GM21381 (cell line): ENCODE results near the gene MTHFD1L.
"Not testable (repeated sequence)": the region's sequence is repeated elsewhere in the genome, so short reads cannot be mapped to it uniquely, and the experiment has no call there.

ENCODE experiments used
- ATAC-seq: cut with Tn5 transposase; IDR thresholded peaks from one replicate; pipeline ENCODE4 v1.9.1; 2021; ENCODE audit warnings: mild to moderate bottlenecking, moderate library complexity; ENCODE audit not compliant: unreplicated experiment

MTHFD1L gene

DNA sequence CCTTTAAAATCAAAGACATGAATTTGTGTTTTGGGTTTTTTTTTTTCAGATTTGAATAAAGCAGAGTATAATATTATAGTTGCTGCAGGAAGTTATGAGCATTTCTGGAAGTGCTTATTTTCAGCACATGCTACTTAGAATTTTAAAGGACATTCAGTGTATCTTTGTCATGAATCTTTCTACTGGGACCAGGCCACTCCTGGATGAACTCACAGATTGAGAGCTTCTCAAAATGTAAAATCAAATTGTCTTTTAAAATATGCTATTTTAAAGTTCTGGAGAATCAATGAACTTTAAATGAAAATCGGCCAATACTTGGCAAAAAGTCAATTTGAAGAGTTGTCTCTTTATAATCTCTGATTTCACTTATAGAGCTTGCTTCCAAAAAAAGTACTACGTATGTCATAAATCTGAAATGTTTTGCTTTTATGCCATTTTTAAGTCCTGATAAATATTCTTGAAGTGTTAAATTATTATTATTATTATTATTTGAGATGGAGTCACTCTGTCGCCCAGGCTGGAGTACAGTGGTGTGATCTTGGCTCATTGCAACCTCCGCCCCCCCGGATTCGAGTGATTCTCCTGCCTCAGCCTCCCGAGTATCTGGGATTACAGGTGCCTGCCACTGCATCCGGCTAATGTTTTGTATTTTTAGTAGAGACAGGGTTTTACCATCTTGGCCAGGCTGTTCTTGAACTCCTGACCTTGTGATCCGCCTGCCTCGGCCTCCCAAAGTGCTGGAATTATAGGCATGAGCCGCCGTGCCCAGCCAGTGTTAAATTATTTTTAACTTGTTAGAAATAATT lies 198.5 kb downstream of the MTHFD1L start:
- ATAC-seq, result no peak

DNA sequence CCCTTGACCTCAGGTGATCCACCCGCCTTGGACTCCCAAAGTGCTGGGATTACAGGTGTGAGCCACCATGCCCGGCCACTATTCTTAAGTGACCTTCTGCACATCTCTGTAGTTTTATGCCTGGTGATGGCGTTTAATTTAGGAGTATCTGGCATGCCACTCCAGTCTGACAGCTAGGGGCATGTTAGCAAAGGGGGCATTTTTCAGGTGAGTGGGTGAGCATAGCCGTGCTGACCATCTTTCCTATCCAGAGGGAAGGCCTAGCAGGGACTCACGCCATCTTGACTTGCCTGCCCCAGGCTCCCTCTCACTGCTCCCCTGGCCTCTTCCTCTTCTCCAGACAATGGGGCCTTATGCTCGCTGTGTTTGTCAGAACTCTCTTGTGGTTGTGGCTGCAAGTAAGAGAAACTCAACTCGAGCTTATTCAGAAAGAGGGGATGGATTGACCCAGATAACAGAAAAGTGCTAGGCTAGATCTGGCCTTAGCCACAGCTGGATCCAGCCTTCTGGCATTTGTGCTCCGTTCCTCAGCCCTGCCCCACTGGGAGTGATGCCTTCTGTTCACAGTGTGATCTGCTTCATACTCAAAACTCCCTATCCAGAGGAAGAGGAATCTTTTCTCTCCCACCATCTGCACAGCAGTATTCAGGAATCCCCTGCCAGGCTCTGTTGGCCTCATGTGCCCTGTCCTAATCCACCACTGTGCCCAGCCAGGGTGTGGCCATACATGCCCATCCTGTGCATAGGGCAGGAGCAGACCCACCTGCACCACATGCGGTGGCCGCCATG lies 199.7 kb downstream of the MTHFD1L start:
- no peak for ATAC-seq

DNA sequence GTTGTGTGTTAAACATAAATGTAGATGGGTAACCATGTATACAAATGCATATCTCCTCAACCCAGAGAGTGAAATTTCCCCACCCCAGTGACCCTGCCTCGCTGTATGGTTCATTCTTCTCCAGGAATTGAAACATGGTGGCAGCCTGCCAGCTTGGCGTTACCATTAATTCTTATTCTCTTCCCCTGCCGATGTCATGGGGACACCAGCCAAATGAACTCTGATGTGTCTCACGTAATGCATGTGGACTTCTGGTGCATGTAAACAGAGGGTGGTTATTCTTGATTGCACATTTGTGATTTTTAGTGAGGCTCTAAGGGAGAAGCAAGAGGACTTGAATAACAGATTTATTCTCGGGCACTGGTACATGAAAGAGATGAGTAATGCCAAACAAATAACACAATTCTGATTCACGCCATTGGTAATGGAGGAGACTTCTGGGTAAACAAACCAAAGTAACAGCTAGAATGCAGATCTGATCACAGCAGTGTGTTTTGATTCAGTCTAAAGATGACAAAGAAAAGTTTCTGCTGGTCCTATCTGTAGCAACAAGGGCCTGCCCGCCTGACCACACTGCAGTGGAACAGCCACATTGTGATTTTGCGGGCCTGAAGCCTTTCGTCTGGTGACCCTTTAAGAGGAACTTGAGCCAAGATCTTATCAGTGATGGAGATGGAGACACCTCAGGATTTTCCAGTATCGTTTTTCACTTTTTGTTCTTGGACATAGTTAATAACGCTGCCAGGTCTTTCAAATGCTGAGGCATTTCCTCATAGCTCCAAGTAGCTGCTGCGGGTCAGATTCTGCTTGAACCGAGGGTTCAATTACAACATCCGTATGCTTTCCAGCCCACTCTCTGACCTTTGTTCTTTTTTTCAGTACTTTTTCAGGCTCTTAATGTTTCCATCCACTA lies 202.4 kb downstream of the MTHFD1L start:
- ATAC-seq, result no peak

DNA sequence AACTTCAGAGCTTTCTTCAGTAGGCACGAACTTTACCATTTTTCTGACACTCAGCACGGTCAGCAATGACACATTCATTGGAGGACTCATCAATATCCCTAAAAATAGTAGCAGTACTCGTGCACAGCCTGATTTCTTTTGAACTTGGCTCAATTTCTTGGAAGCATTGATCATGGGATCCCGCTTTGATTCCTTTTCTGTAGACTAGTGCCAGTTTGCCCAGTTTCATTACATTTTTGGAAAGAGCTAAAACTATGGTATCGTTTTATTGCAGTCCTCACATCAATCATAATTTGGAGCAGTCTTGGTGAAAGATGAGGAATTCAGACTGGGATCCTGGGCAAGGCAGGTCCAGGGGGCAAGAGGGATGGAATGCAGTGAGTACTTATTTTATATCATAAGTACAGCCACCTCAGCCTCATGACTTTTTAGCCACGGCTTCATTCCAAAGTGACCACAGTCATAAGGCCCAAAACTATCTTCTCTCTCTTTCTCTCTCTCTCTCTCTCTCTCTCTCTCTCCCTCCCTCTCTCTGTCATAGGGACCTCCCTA lies 203.3 kb downstream of the MTHFD1L start:
- no peak for ATAC-seq

DNA sequence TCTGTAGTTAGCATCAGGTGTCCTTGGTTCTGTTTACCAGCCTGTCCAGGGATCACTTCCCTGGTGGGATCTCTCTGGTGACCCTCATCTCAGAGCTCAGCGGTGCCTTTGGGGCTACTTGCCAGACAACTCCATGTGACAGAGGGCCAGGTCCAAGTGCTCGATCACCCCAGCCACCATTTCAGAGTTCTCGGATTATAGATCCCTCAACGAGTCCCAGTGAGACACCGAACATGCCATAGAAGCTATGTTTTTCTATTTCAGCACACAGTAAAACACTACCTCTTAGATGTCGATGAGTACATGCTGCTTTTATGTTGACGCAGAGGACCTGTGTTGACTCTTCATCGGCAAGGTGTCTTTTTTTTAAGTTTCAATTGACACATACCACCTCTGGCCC lies 204.1 kb downstream of the MTHFD1L start:
- ATAC-seq, result no peak

DNA sequence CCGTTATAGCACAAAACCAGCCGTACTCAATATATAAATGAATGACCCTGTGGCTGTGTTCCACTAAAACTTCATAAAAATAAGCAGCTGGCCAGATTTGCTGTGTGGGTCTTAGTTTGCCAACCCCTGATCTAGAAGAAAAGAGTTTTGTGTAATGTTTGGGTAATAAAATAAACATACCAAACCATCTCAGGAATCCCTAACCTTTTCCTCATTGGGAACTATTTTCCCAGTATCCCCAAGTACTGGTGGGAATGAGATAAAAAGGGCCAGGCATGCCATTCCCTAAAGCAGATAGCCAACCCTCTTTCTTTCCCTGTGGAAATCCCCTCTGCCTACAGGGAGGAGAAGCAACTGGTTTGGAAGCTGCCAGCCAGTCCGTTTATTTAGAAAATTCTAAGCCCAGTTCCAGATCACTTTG lies 205.1 kb downstream of the MTHFD1L start:
- ATAC-seq, result no peak

DNA sequence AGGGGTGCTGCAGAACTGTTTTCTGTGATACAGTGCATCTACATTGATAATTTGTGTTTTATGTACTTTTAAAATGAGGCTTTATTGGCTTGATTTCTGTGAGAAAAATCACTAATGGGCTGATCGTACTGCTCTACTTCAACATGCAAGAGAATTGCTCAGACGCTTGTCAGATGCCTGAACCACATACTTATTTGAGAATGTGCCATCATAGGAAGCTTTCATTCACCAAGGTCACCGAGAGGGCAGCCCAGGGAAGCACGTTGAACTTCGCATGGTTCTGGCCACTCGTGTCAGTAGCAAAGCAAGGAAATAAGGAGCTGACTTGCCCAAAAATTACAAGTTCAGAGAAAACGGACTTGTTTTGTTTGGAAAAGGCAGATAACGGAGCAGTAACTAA lies 205.8 kb downstream of the MTHFD1L start:
- no peak for ATAC-seq

DNA sequence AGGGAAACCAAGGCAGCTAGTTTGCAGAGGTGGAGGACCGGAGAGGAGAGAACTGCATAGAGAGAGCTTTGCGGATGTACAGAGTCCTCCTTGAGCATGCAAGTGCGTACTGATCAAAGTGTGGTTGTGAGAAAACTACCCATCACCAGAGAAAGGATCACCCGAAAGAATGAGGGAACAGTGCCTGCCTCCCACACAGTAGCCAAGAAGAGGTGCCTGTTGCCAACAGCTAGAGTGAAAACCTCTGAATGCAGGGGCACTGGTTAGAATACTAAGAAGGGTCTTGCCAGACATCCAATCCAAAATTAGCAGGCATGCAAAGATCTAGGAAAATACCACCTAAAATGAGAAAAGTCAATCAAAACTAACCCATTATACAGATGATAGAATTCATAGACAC lies 207.6 kb downstream of the MTHFD1L start:
- ATAC-seq, result no peak

DNA sequence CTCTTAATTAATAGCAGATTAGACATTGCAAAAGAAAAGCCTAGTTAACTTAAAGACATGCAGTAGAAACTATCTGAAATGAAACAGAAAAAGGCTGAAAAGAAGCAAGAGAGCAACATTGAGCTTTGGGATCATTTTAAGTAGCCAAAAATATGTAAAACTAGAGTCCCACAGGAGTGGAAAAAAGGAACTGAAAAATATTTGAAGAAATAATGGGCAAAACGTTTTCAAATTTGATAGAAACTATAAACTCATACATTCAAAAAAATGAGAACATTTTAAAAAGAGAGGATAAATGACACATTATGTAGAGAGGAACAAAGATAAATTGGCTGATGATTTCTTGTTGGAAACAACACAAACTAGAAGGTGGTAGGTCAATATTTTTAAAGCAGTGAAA lies 208.2 kb downstream of the MTHFD1L start:
- ATAC-seq, result no peak

DNA sequence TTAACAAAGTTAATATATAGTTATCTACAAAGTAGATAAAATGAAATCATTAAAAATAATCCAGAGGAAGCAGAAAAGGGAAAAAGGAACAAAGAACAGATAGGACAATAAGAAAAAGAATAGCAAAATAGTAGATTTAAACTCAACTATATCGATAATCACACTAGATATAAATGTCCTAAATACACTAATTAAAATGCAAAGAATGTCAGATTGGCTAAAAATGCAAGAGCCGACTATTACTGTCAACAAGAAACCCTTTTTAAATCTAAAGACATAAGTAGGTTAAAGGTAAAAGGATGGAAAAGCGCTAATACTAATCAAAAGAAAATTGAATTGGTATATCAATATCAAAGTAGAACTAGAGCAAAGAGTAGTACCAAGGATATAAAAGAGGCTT lies 209.5 kb downstream of the MTHFD1L start:
- no peak for ATAC-seq

DNA sequence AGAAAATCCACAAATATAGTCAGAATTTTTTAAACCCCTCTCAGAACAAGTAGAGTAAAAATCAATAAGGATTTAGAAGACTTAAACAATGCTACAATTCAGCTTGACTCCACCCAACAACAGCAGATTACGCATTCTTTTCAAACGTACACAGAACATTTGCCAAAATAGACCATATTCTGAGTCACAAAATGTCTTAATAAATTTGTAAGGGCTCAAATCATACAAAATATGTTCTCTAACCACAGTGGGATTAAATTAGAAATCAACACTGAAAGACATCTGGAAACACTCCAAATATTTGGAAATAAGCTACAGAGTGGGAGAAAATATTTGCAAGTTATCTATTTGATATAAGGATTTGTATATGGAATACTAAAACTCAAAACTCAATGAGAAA lies 210.0 kb downstream of the MTHFD1L start:
- ATAC-seq, result no peak

DNA sequence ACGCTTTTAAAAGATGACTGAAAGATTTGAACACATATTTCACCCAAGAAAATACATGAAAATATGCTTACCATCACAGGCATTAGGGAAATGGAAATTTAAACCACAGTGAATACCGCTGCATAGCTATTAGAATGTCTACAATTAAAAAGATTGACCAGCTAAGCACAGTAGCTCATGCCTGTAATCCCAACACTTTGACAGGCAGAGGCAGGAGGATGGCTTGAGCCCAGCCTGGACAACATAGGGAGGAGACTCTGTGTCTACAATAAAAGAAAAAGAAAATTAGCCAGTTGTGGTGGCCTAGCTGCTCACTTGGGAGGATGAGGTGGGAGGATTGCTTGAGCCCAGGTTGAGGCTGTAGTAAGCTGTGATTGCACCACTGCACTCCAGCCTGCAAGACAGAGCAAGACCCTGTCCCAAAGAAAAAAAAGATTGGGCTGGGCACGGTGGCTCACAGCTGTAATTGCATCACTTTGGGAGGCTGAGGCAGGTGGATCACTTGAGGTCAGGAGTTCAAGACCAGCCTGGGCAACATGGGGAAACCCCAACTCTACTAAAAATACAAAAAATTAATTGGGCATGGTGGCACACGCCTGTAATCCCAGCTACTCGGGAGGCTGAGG lies 210.5 kb downstream of the MTHFD1L start:
- ATAC-seq, result no peak

DNA sequence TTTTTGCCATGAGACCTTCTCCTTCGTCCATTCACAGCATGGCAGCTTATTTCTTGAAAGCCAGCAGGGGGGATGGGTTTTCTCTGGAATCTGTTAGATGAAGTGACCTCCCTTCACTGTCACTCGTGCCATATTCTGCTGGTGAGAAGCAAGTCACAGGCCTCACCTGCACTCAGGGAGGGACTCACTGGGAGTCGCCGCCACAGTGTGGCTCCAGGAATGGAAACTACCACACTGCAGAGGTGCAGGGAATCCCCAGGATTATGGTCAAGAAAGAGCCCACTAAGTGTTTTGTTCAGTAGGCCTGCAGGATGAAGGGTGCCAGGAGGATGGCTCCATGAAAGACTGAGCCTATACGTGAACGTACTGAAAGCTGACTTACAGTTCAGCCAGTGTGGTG lies 213.2 kb downstream of the MTHFD1L start:
- no peak for ATAC-seq

DNA sequence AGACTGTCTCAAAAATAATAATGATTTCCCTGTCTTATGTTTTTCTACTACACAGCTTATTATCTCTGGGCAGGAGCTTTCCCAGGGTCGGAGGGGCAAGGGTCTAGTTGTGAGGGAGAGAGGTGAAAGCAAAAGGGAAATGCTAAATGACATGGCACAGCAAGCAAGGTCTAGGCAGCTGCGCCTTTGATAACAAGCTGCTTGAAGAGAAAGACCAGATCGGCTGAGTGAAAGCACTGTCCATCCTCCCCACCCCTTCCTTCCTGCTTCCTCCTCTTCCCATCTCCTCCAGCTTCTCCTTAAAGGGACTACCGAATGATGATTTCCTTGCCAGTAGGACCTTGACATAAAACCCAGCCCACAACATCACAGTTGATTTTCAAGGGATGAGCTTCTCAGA lies 216.2 kb downstream of the MTHFD1L start:
- ATAC-seq, result no peak

DNA sequence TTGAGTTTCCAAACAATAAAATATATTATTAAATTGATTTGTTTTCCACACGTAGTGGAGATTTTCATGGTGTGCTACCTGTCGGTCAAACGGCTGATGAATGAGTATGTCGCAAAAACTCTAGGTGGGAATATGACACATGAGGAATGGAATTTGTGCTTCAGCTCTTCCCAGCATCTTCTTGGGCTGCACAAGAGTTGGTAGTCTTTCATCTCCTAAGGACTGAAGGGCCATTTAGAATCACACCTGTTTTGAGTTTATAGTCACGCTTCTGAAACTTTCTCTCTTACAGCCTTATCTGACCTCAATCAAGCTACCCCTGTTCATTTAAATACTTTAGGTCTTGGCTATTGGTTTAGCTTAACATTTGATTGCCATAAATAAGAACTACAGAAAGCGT lies 216.6 kb downstream of the MTHFD1L start:
- ATAC-seq, result no peak

DNA sequence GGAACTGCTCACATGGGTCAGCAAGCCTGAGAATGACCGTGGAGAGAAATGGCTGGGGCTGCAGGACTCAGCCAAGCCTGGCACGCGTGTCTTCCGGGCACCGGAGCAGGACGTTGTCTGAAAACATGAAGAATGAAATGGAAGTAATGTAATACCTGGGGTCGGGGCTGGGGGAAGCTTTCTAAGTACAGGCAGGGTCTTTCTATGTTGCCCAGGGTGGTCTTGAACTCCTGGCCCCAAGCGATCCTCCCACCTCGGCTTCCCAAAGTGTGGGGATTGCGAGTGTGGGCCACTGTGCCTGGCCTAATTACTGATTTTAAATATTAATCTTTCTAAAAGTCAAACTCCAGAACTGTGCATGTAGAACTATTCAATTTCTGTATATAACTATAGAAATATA lies 218.8 kb downstream of the MTHFD1L start:
- ATAC-seq, result no peak

DNA sequence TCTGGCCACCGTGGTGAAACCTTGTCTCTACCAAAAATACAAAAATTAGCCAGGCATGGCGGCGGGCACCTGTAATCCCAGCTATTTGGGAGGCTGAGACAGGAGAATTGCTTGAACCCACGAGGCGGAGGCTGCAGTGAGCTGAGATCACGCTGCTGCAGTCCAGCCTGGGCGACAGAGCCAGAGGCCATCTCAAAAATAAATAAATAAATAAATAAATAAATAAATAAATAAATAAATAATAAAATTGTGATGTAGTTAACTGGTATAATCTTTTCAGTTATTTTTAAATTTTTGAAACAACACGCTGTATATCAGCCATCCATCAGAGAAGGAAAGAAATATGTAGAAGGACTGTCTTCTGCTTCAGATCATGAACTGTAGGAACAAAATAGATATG lies 221.6 kb downstream of the MTHFD1L start:
- not testable (repeated sequence) for ATAC-seq

DNA sequence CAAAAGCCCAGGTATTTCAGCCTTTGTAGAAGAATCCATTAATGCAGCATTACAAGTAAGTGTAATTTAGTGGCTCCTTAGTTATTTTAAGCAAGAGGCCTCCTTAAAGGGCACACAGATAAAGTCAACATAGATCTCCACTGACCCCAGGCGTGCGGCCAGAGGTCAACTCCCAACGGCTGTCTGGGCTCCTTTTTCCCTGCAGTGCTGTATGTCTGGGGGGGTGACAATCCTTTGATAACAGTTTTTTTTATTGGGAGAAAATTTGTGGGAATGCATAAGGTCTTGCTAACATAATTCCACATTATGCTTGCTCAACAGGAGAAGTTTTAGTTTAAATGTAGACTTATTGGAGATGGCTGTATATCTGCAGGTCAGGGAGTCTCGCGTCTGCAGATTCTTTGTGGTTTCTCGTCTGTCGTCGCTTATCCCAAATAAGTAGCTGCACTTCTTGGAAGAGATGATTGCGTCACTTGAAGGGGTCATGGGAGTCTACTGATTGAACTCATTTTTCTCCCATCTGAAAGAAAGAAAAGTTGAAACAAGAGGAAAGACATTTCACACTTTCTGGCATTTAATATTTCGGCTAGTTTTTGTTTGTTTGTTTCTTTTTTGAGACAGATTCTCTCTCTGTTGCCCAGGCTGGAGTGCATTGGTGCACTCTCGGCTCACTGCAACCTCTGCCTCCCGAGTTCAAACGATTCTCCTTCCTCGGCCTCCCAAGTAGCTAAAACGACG lies 222.5 kb downstream of the MTHFD1L start:
- ATAC-seq, result no peak

DNA sequence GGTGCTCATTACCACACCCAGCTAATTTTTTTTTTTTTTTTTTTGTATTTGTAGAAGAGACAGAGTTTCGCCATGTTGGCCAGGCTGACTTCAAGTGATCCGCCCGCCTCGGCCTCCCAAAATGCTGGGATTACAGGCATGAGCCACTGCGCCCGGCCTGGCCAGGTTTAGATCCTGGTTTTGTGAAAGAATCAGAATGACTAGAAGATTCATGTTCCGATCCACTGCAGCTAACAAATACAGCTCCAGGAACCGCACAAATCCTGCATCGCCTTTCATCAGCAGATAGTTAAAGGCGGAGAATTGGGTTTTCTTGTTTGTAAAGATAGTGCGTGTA lies 223.1 kb downstream of the MTHFD1L start:
- no peak for ATAC-seq

DNA sequence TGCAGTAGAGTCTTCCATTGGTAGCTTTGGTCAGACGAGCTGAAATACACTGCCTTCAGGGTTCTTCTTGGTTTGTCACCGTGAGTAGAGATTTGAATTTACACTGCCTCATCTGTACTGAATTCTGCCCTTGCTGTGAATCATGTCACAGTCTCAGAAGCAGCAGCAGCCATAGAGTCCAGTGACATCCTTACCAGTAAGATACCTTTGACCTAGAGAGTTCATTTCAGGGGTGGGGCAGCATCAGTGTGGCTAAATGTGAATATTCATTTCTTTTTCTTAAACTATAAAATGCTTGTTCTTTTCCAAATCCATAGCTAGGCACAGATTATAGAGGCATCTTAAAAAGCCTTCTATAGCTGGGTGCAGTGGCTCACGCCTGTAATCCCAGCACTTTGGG lies 223.5 kb downstream of the MTHFD1L start:
- ATAC-seq, result no peak
